Body of pancreas (tissue), 4 donors: ENCODE measurements around the gene TJP1.

ENCODE experiments used
- POLR2A ChIP-seq, 3 donors: fragments of 450-650 bp; IDR thresholded peaks; one replicate each; pipeline ENCODE4 v1.6.1; 2016; ENCODE audit warnings: antibody characterized with exemption in 3 of 3, mild to moderate bottlenecking in 2 of 3
- TF ChIP-seq, protein P1 (sequence below), 7 experiments: fragments of 450-650 bp in 4 of 7; fragments of 200-600 bp in 3 of 7; sonication (generic) in 3 of 7; IDR thresholded peaks; one replicate each; pipeline ENCODE4 v1.5.1; 2016 to 2019; ENCODE audit warnings: antibody characterized with exemption in 7 of 7

DNA sequence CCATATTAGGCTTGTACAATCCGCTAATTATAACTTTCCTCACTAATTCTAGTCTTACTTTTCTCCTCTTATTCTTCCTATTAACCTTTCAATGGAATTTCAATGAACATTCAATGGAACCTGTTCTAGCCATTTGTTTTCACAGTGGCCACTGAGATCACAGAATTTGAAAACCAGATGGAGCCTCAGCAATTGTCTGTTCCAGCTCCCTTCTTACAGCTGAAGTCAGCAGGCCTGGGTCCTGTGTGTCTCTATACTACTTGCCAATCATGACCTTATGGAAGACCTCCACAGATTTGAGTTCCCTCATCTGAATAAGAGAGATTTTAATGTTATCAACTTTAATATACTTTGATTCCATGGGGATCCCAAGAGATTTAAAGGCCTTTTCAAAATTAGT, 36.6 kb downstream of the TJP1 start:
- TF ChIP-seq, protein P1, sequence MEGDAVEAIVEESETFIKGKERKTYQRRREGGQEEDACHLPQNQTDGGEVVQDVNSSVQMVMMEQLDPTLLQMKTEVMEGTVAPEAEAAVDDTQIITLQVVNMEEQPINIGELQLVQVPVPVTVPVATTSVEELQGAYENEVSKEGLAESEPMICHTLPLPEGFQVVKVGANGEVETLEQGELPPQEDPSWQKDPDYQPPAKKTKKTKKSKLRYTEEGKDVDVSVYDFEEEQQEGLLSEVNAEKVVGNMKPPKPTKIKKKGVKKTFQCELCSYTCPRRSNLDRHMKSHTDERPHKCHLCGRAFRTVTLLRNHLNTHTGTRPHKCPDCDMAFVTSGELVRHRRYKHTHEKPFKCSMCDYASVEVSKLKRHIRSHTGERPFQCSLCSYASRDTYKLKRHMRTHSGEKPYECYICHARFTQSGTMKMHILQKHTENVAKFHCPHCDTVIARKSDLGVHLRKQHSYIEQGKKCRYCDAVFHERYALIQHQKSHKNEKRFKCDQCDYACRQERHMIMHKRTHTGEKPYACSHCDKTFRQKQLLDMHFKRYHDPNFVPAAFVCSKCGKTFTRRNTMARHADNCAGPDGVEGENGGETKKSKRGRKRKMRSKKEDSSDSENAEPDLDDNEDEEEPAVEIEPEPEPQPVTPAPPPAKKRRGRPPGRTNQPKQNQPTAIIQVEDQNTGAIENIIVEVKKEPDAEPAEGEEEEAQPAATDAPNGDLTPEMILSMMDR (IDR thresholded peaks at IDR 0.05) = no peak
- no peak for TF ChIP-seq POLR2A (IDR thresholded peaks at IDR 0.05)
